Stomach (tissue), 4 donors: Measurements from ENCODE around the gene TGM2.

Source experiments
- CTCF ChIP-seq, 7 experiments: fragments of 450-650 bp in 4 of 7; fragments of 200-600 bp in 3 of 7; sonication (generic) in 3 of 7; IDR thresholded peaks; one replicate each; pipeline ENCODE4 v1.5.1; 2016 to 2019; ENCODE audit warnings: antibody characterized with exemption in 7 of 7, control low read depth in 2 of 7, mild to moderate bottlenecking in 1 of 7
- EP300 ChIP-seq: sonication (generic); formaldehyde crosslinking; IDR thresholded peaks from one replicate; pipeline ENCODE4 v1.6.1; 2017; ENCODE audit warnings: antibody characterized with exemption
- POLR2A ChIP-seq, 4 donors: fragments of 450-650 bp; IDR thresholded peaks; one replicate each; pipeline ENCODE4 v1.6.1; 2016; ENCODE audit warnings: antibody characterized with exemption in 4 of 4, control low read depth in 2 of 4, mild to moderate bottlenecking in 1 of 4, moderate library complexity in 1 of 4

- TF ChIP-seq CTCF (IDR thresholded peaks at IDR 0.05) (no peak), POLR2A (IDR thresholded peaks at IDR 0.05) (no peak), EP300 (no peak)
Observed at GRCh38 chr20:38141889-38142494, 23.1 kb downstream of the TGM2 start.
